ENCODE measurements around the gene KL. TPM values are rescaled to one million over a fixed set of nuclear protein-coding genes. Genes with fewer than 3 reads are reported as not detected.

The KL gene
- total RNA-seq, 1 experiment from 2014 or later = not detected

DNA sequence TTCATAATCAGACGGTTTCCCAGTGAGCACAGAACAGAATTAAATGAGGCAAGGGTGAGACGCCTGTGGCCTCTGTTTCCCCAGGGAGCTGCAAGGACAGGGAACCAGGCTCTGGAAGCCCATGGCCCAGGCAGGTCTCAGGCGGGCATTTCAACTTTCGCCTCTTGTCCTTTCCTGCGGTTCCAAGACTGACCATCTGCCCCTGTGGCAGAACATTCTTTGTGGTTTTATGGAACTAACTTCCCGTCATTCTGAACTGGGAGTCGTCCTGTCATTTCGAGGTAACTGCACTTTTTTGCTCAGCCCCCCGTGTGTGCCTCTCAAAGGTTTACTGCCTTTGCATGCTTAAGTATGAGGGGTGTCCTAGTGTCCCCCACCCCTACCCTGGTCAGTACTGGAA lies 70.9 kb downstream of the KL start:
- DNase-seq (ENCODE audit: low read depth, low spot score) (no peak), ATAC-seq (no peak)
- no peaks in the 10 kb centered on the region for H3K79me2 ChIP-seq (ENCODE audit: insufficient read depth, low read length)
- TF ChIP-seq CEBPB (IDR thresholded peaks at IDR 0.05; ENCODE audit: low read depth) = no peak
- intact Hi-C loops (cut with micrococcal nuclease) = no loop called here
- no peaks in the 10 kb centered on the region for H4K20me1 ChIP-seq (ENCODE audit: insufficient read depth)
- H3K36me3 ChIP-seq (ENCODE audit: control insufficient read depth in 1 of 2, insufficient read depth in 2 of 2, low read length in 2 of 2) = no peaks in the 10 kb centered on the region
- H3K9ac ChIP-seq (ENCODE audit: low read length) = no peak overlapping the region
- no peak overlapping the region for H3K4me2 ChIP-seq (ENCODE audit: low read length)
- H3K27ac ChIP-seq (ENCODE audit: low read depth, low read length) = no peak overlapping the region
- CTCF ChIA-PET = no interaction called here
- H2AFZ ChIP-seq (ENCODE audit: low read depth, low read length, poor library complexity, severe bottlenecking) = no peak overlapping the region
- no peaks in the 10 kb centered on the region for H3K9me2 ChIP-seq (ENCODE audit: insufficient read depth)
- H3K27me3 ChIP-seq (ENCODE audit: insufficient read depth, low read length) = no peaks in the 10 kb centered on the region
- BruUV-seq (replicated peaks) = no TSS peak
- POLR2A ChIA-PET = no interaction called here
- no peak overlapping the region for H3K4me3 ChIP-seq (replicated peaks in 1 of 2; ENCODE audit: low read depth in 1 of 2, low read length in 2 of 2)
- RAD21 ChIA-PET (ENCODE audit: low non-redundant PET in 1 of 2, low total read pairs in 2 of 2, uncharacterized antibody in 2 of 2, unreplicated experiment in 2 of 2) = no interaction called here
- no peaks in the 10 kb centered on the region for H3K9me3 ChIP-seq (ENCODE audit: control insufficient read depth in 1 of 2, insufficient read depth in 1 of 2, low read depth in 1 of 2, low read length in 2 of 2)
- peaks cover 0 to 16% of the 10 kb centered on the region in 2 experiments; a peak in 1 of 4 replicates for H3K4me1 ChIP-seq (ENCODE audit: control insufficient read depth in 1 of 2, insufficient read depth in 2 of 2, low read length in 2 of 2)

DNA sequence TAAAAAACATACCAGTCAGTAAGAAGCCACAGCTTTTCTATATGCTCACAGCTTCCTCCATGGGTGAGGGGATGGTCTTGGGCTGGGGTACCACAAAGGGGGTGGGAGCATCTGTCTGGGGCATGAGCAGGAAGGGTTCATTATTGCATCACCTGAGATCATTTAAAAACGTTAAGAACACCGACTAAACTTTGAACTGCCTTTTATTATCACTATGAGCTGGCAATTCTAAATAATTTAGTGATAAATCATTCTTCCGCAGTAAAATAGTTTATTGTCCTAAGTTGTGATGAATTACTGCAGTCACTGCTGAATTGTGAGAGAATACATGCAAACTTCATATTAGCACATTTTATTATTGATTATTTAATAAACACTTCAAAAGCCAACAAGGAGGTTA lies 71.6 kb downstream of the KL start:
- Histone ChIP-seq H3K36me3 (ENCODE audit: control insufficient read depth in 1 of 2, insufficient read depth in 2 of 2, low read length in 2 of 2) (no peaks in the 10 kb centered on the region), H2AFZ (ENCODE audit: low read depth, low read length, poor library complexity, severe bottlenecking) (no peak overlapping the region), H4K20me1 (ENCODE audit: insufficient read depth) (no peaks in the 10 kb centered on the region), H3K4me3 (replicated peaks in 1 of 2; ENCODE audit: low read depth in 1 of 2, low read length in 2 of 2) (no peak overlapping the region), H3K9me2 (ENCODE audit: insufficient read depth) (no peaks in the 10 kb centered on the region), H3K27ac (ENCODE audit: low read depth, low read length) (no peak overlapping the region), H3K9ac (ENCODE audit: low read length) (no peak overlapping the region), H3K9me3 (ENCODE audit: control insufficient read depth in 1 of 2, insufficient read depth in 1 of 2, low read depth in 1 of 2, low read length in 2 of 2) (no peaks in the 10 kb centered on the region), H3K4me2 (ENCODE audit: low read length) (no peak overlapping the region), H3K27me3 (ENCODE audit: insufficient read depth, low read length) (no peaks in the 10 kb centered on the region), H3K79me2 (ENCODE audit: insufficient read depth, low read length) (no peaks in the 10 kb centered on the region), H3K4me1 (ENCODE audit: control insufficient read depth in 1 of 2, insufficient read depth in 2 of 2, low read length in 2 of 2) (peaks cover 0 to 16% of the 10 kb centered on the region in 2 experiments; a peak in 1 of 4 replicates)
- no peak for TF ChIP-seq SP1 (IDR thresholded peaks at IDR 0.05; ENCODE audit: low read depth)
- TF ChIP-seq CBX3 (IDR thresholded peaks at IDR 0.05; ENCODE audit: low read depth) = no peak
- TF ChIP-seq, protein P1, sequence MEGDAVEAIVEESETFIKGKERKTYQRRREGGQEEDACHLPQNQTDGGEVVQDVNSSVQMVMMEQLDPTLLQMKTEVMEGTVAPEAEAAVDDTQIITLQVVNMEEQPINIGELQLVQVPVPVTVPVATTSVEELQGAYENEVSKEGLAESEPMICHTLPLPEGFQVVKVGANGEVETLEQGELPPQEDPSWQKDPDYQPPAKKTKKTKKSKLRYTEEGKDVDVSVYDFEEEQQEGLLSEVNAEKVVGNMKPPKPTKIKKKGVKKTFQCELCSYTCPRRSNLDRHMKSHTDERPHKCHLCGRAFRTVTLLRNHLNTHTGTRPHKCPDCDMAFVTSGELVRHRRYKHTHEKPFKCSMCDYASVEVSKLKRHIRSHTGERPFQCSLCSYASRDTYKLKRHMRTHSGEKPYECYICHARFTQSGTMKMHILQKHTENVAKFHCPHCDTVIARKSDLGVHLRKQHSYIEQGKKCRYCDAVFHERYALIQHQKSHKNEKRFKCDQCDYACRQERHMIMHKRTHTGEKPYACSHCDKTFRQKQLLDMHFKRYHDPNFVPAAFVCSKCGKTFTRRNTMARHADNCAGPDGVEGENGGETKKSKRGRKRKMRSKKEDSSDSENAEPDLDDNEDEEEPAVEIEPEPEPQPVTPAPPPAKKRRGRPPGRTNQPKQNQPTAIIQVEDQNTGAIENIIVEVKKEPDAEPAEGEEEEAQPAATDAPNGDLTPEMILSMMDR (IDR thresholded peaks at IDR 0.05 in 2 of 3, conservative IDR thresholded peaks at IDR 0.05 in 1 of 3; ENCODE audit: borderline replicate concordance in 1 of 3, insufficient read depth in 1 of 3, low read depth in 2 of 3, low read length in 2 of 3) = no peak
- TF ChIP-seq POLR2A (IDR thresholded peaks at IDR 0.05; ENCODE audit: borderline replicate concordance, extremely low read depth, insufficient read depth, insufficient read length) = no peak
- TF ChIP-seq EZH2 (IDR thresholded peaks at IDR 0.05) = no peak
- TF ChIP-seq FOSL1 (IDR thresholded peaks at IDR 0.05; ENCODE audit: low read depth) = no peak
- ATAC-seq (no peak), DNase-seq (ENCODE audit: low read depth, low spot score) (no peak)
- ChIA-PET CTCF (no interaction called here), POLR2A (no interaction called here), RAD21 (ENCODE audit: low non-redundant PET in 1 of 2, low total read pairs in 2 of 2, uncharacterized antibody in 2 of 2, unreplicated experiment in 2 of 2) (no interaction called here)
- intact Hi-C loops (cut with micrococcal nuclease) = no loop called here
- no TSS peak for BruUV-seq (replicated peaks)

All from HCT116 (cell line).